HG02852 (cell line): ENCODE results near the gene IL20RB.

Source experiments
- ATAC-seq: cut with Tn5 transposase; IDR thresholded peaks from one replicate; pipeline ENCODE4 v1.9.1; 2021; ENCODE audit warnings: mild to moderate bottlenecking, moderate library complexity; ENCODE audit not compliant: unreplicated experiment

The IL20RB gene

GRCh38 chr3:136957751-136958288 lies at the start of gene IL20RB:
IL20RB (plus strand) TSS chr3:136957983; CDS start chr3:136958114, 131 bp downstream.
- ATAC-seq, result no peak

DNA sequence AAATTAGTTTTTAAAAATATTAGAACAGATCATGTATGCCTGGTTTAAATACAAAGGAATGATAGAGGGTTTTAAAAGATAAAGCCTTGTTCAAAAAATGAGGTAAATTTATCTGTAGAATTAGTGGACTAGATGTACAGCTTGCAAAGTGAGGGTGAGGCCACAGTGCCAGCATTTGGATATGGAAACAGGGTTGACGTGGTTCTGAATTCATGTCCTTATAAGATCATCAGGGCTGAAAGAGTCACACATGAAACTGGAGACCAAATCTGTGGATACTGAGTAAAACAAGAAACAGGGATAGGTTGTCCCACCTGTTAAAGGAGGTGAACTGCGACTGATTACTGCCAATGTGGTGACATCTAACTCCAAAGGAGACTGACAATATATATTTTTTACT lies 49.5 kb upstream of the IL20RB start:
- no peak for ATAC-seq

- ATAC-seq, result peak; percentile 59
Measured at GRCh38 chr3:136909187-136909586, 48.6 kb upstream of the IL20RB start.

DNA sequence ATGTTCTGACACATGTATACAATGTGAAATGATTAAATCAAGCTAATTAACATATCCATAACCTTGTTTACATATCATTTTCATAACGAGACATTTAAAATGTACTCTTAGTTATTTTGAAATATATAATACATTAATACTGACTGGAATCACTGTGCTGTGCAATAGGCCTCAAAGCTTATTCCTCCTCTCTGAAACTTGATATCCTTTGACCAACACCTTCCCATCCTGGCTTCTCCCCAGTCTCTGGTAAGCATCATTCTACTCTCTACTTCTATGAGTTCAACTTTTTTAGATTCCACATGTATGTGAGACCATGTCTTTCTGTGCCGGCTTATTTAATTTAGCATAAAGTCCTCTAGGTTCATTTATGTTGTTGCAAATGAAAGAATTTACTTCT lies 47.1 kb upstream of the IL20RB start:
- ATAC-seq, result no peak

- ATAC-seq, result no peak
Measured at GRCh38 chr3:136913168-136913567, 44.6 kb upstream of the IL20RB start.

- no peak for ATAC-seq
Measured at GRCh38 chr3:136914739-136915138, 43.0 kb upstream of the IL20RB start.

- ATAC-seq, result no peak
Measured at GRCh38 chr3:136916223-136916622, 41.6 kb upstream of the IL20RB start.

- ATAC-seq, result peak; percentile 45
Measured at GRCh38 chr3:136919799-136920580, 37.8 kb upstream of the IL20RB start.

GRCh38 chr3:136920904-136921611 lies 36.7 kb upstream of the IL20RB start:
- ATAC-seq, result no peak

- no peak for ATAC-seq
Measured at GRCh38 chr3:136925425-136926190, 32.2 kb upstream of the IL20RB start.

GRCh38 chr3:136928240-136928639 lies 29.5 kb upstream of the IL20RB start:
- no peak for ATAC-seq

GRCh38 chr3:136929977-136930670 lies 27.7 kb upstream of the IL20RB start:
- no peak for ATAC-seq

- ATAC-seq, result no peak
Measured at GRCh38 chr3:136931606-136932005, 26.2 kb upstream of the IL20RB start.

- peak; percentile 75 for ATAC-seq
Measured at GRCh38 chr3:136932523-136932922, 25.3 kb upstream of the IL20RB start.

GRCh38 chr3:136932978-136933772 lies 24.6 kb upstream of the IL20RB start:
- ATAC-seq, result peak; percentile 47

DNA sequence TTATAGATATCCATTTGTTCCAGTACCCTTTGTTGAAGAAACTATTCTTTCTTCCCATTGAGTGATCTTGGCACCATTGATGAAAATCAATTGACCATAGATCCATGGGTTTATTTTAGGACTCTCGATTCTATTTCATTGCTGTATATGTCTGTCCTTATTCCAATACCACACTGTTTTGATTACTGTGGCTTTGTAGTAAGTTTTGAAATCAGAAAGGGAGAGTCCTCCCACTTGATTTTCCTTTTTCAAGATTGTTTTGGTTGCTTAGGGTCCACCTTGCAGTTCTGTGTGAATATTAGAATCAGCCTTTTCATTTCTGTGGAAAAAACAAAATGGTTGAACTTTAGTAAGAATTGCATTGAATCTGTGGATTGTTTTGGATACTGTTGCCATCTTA lies 20.6 kb upstream of the IL20RB start:
- ATAC-seq, result no peak

DNA sequence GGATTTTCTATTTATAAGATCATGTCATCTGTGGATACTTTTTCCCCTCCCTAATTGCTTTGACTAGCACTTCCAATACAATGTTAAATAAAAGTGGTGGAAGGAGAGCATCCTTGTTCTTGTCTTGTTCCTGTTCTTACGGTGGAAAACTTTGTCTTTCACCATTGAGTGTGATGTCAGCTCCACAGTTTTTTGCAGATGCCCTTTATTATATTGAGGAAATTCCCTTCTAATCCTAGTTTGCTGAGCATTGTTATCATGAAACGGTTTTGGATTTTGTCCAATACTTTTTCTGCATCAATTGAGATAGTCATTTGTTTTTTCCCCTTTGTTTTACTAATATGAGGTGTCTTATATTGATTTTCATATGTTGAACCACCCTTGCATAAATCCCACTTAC lies 19.9 kb upstream of the IL20RB start:
- ATAC-seq, result no peak

DNA sequence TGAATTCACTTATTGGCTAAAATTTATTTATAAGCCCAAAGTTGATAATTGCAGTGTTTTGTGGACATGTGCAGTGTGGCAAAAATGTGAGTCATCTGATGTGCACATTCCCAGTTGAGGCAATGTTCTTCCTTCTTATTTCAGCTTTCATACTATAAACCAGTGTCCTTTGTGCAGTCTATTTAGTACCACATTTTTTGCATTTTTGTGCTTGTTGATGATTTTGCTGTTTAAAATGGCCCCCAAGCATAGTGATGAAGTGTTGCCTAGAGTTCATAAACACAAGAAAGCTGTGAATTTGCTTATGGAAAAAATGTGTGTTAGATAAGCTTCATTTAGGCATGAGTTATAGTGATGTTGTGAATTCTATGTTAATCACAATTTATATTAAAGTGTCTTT lies 19.4 kb upstream of the IL20RB start:
- ATAC-seq, result no peak

GRCh38 chr3:136939489-136939888 lies 18.3 kb upstream of the IL20RB start:
- no peak for ATAC-seq

- ATAC-seq, result no peak
Measured at GRCh38 chr3:136942803-136943202, 15.0 kb upstream of the IL20RB start.
